ENCODE measurements around the gene TLE1.

- TF ChIP-seq POLR2A (IDR thresholded peaks at IDR 0.05): no peak
- TF ChIP-seq CTCF (IDR thresholded peaks at IDR 0.05): no peak
- TF ChIP-seq EP300 (IDR thresholded peaks at IDR 0.05): no peak
Observed at GRCh38 chr9:81616141-81616540, 73.2 kb downstream of the TLE1 start.
